Erythroblast (primary cell): ENCODE results near the gene RAB3IP.

ENCODE experiments used
- GATA1 ChIP-seq: IDR thresholded peaks from 2 replicates; pipeline ENCODE4 v1.6.1; 2011; ENCODE audit warnings: low read depth, mild to moderate bottlenecking, control low read depth, low read length, moderate library complexity
- POLR2A ChIP-seq: IDR thresholded peaks from 2 replicates; pipeline ENCODE4 v1.6.1; 2011; ENCODE audit warnings: mild to moderate bottlenecking, low read length

DNA sequence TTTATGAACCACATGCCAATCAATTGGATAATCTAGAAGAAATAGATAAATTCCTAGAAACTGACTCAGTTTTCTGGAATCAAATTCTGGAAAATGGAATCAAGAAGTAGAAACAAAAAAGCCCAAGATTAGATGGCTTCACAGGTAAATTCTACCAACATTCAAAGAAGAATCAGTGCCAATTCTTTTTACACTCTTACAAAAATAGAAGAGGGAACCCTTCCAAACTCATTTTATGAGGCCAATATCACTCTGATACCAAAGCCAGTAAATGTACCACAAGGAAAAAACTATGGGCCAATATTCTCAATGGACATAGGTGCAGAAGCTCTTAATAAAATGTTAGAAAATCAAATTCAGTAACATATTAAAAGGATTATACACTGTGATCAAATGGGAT is 50.7 kb downstream of the RAB3IP start:
- TF ChIP-seq POLR2A (no peak), GATA1 (no peak)
